Measurements from ENCODE around the gene RBCK1. TPM values are rescaled to one million over a fixed set of nuclear protein-coding genes. Genes with fewer than 3 reads are reported as not detected.

RBCK1 gene
- total and polyA plus RNA-seq, 9 of the 15 experiments (the other 6 are each of a cell fraction or from before 2014, with no cell fraction given), result 5.9 to 59.3 (median 26.5) TPM

DNA sequence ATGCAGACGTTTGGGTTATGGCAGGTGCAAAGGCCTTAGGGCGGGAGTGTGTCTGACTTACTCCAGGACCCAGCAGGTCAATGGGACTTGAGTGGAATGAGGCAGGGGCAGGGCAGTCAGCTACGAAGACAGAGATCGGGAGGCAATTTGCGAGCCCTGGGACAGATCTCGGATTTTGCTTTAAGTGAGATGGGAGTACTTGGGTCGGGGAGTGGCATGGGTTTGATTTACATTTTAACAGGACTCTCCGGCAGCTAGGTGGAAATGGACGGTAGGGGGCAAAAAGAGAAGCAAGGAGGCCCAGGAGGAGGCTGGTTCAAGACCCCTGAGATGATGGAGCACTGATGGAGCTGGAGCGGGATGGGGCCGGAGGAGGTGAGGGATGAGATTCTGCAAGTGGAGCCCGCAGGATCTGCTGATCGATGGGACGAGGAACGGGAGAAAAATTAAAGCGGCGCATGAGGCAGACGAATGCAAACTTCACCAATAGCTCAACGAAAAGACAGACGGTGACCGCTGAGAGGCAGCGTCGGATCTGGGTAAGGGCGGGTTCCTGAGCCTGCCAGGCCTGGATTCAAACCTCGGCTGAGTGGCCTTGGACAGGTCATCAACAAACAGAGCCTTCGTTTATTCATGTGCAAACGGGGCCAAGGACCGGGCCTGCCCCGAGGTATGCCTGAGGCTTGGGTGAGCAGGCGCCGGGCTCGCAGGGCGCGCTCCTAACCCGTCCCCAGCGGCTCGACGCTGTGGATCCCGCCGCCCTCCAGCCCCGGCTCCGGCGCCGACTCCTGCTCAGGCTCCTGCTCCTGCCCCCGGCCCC, 756 bp upstream of the RBCK1 start (continued):
- TF ChIP-seq, protein P1, sequence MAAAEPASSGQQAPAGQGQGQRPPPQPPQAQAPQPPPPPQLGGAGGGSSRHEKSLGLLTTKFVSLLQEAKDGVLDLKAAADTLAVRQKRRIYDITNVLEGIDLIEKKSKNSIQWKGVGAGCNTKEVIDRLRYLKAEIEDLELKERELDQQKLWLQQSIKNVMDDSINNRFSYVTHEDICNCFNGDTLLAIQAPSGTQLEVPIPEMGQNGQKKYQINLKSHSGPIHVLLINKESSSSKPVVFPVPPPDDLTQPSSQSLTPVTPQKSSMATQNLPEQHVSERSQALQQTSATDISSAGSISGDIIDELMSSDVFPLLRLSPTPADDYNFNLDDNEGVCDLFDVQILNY (CRISPR knock-in tag; IDR thresholded peaks at IDR 0.05), result no peak
- TF ChIP-seq RB1 (IDR thresholded peaks at IDR 0.05; ENCODE audit: low read depth), result peak; percentile 16; the same call in 1 of the 2 replicates
- no peak for TF ChIP-seq TBL1XR1 (IDR thresholded peaks at IDR 0.05; ENCODE audit: low read length in 2 of 2)
- no peak for TF ChIP-seq ERF (CRISPR knock-in tag; IDR thresholded peaks at IDR 0.05)
- TF ChIP-seq, protein P2, sequence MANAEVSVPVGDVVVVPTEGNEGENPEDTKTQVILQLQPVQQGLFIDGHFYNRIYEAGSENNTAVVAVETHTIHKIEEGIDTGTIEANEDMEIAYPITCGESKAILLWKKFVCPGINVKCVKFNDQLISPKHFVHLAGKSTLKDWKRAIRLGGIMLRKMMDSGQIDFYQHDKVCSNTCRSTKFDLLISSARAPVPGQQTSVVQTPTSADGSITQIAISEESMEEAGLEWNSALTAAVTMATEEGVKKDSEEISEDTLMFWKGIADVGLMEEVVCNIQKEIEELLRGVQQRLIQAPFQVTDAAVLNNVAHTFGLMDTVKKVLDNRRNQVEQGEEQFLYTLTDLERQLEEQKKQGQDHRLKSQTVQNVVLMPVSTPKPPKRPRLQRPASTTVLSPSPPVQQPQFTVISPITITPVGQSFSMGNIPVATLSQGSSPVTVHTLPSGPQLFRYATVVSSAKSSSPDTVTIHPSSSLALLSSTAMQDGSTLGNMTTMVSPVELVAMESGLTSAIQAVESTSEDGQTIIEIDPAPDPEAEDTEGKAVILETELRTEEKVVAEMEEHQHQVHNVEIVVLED (CRISPR knock-in tag; IDR thresholded peaks at IDR 0.05), result no peak; the same call in 1 of the 2 replicates
- TF ChIP-seq BRD9 (IDR thresholded peaks at IDR 0.05; ENCODE audit: low read depth, partially characterized antibody), result peak; percentile 28
- TF ChIP-seq SIN3B (IDR thresholded peaks at IDR 0.05; ENCODE audit: low read depth), result no peak
- no peak for TF ChIP-seq MTA3 (IDR thresholded peaks at IDR 0.05; ENCODE audit: borderline replicate concordance)
- no peak for TF ChIP-seq ZNF232 (CRISPR knock-in tag; IDR thresholded peaks at IDR 0.05)
- TF ChIP-seq ZNF140 (CRISPR knock-in tag; IDR thresholded peaks at IDR 0.05), result no peak
- TF ChIP-seq, protein P3, sequence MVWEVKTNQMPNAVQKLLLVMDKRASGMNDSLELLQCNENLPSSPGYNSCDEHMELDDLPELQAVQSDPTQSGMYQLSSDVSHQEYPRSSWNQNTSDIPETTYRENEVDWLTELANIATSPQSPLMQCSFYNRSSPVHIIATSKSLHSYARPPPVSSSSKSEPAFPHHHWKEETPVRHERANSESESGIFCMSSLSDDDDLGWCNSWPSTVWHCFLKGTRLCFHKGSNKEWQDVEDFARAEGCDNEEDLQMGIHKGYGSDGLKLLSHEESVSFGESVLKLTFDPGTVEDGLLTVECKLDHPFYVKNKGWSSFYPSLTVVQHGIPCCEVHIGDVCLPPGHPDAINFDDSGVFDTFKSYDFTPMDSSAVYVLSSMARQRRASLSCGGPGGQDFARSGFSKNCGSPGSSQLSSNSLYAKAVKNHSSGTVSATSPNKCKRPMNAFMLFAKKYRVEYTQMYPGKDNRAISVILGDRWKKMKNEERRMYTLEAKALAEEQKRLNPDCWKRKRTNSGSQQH (CRISPR knock-in tag; IDR thresholded peaks at IDR 0.05), result no peak; the same call in 1 of the 2 replicates
- TF ChIP-seq RAD21 (CRISPR knock-in tag; conservative IDR thresholded peaks at IDR 0.05 in 1 of 2, IDR thresholded peaks at IDR 0.05 in 1 of 2), result no peak; a peak in 1 of 4 replicates
- TF ChIP-seq, protein P4, sequence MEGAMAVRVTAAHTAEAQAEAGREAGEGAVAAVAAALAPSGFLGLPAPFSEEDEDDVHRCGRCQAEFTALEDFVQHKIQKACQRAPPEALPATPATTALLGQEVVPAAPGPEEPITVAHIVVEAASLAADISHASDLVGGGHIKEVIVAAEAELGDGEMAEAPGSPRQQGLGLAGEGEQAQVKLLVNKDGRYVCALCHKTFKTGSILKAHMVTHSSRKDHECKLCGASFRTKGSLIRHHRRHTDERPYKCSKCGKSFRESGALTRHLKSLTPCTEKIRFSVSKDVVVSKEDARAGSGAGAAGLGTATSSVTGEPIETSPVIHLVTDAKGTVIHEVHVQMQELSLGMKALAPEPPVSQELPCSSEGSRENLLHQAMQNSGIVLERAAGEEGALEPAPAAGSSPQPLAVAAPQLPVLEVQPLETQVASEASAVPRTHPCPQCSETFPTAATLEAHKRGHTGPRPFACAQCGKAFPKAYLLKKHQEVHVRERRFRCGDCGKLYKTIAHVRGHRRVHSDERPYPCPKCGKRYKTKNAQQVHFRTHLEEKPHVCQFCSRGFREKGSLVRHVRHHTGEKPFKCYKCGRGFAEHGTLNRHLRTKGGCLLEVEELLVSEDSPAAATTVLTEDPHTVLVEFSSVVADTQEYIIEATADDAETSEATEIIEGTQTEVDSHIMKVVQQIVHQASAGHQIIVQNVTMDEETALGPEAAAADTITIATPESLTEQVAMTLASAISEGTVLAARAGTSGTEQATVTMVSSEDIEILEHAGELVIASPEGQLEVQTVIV (CRISPR knock-in tag; IDR thresholded peaks at IDR 0.05; ENCODE audit: borderline replicate concordance), result no peak
- no peak for TF ChIP-seq ETV5 (CRISPR knock-in tag; IDR thresholded peaks at IDR 0.05; ENCODE audit: low read depth)
- TF ChIP-seq ZBTB8A (IDR thresholded peaks at IDR 0.05; ENCODE audit: partially characterized antibody), result no peak
- TF ChIP-seq, protein P5, sequence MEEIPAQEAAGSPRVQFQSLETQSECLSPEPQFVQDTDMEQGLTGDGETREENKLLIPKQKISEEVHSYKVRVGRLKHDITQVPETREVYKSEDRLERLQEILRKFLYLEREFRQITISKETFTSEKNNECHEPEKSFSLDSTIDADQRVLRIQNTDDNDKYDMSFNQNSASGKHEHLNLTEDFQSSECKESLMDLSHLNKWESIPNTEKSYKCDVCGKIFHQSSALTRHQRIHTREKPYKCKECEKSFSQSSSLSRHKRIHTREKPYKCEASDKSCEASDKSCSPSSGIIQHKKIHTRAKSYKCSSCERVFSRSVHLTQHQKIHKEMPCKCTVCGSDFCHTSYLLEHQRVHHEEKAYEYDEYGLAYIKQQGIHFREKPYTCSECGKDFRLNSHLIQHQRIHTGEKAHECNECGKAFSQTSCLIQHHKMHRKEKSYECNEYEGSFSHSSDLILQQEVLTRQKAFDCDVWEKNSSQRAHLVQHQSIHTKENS (CRISPR knock-in tag; IDR thresholded peaks at IDR 0.05), result no peak
- TF ChIP-seq NFATC3 (IDR thresholded peaks at IDR 0.05), result no peak
- TF ChIP-seq MECOM (CRISPR knock-in tag; IDR thresholded peaks at IDR 0.05), result no peak
- no peak for TF ChIP-seq ZZZ3 (IDR thresholded peaks at IDR 0.05)
- TF ChIP-seq ARID2 (IDR thresholded peaks at IDR 0.05), result no peak
- TF ChIP-seq GABPB1 (CRISPR knock-in tag; IDR thresholded peaks at IDR 0.05), result no peak
